Skeletal muscle satellite cell (primary cell): ENCODE results near the gene KNDC1.

ENCODE experiments used
- H3K27me3 ChIP-seq: 2 replicates; pipeline ENCODE4 v1.7.0; 2013; ENCODE audit warnings: low read length; ENCODE audit not compliant: control insufficient read depth, insufficient read depth
- H3K36me3 ChIP-seq: 2 replicates; pipeline ENCODE4 v1.7.0; 2013; ENCODE audit warnings: mild to moderate bottlenecking, control low read depth, low read length; ENCODE audit not compliant: insufficient read depth
- H3K4me1 ChIP-seq: 2 replicates; pipeline ENCODE4 v1.7.0; 2013; ENCODE audit warnings: low read length; ENCODE audit not compliant: control insufficient read depth, insufficient read depth
- H3K4me2 ChIP-seq: 2 replicates; pipeline ENCODE4 v1.7.0; 2013; ENCODE audit warnings: mild to moderate bottlenecking, low read length
- H3K4me3 ChIP-seq: 2 replicates; pipeline ENCODE4 v1.7.0; 2013; ENCODE audit warnings: low read length
- H3K9ac ChIP-seq: 2 replicates; pipeline ENCODE4 v1.7.0; 2013; ENCODE audit warnings: mild to moderate bottlenecking, low read depth, low read length, moderate library complexity
- H3K9me3 ChIP-seq: replicated peaks from 2 replicates; pipeline ENCODE4 v1.7.0; 2013; ENCODE audit warnings: mild to moderate bottlenecking, control low read depth, low read length

KNDC1 gene

DNA sequence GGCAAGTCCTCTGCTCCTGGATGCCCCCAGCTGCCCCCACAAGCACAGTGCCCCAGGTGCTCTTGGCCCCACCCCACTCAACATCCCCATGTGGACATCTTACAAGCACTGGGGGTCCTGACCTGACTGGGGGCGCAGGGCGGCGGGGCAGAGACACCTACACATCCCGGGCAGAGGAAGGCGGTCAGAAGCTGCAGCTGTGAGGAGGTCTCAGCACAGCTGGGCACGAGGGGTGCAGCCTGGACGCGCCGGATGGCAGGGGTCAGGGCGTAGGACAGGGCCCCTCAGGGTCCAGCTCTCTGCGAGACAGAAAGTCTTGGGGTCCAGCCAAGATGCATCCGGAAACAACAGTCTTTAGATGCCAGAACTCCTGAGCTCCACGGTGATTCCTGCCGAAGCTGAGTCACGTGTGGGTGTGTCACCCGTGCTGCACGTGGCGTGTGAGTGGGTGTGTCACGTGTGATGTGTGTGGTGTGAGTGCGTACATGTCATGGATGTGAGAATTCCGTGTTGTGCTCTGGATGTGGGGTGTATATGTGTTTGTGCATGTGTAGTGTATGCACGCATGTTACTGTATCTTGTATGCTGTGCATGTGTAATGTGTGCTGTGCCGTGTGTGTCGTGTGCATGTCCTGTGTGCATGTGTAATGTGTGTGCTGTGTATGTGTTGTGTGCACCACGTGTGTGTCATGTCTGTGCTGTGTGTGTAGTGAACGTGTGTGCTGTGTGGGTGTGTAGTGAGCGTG is 82.8 kb downstream of the KNDC1 start:
- no peaks in the 10 kb centered on the region for H3K4me1 ChIP-seq
- no peak overlapping the region for H3K9ac ChIP-seq
- H3K9me3 ChIP-seq, result no peaks in the 10 kb centered on the region
- no peaks in the 10 kb centered on the region for H3K36me3 ChIP-seq
- H3K4me2 ChIP-seq, result no peak overlapping the region
- peaks cover 68% of the 10 kb centered on the region for H3K27me3 ChIP-seq
- no peak overlapping the region for H3K4me3 ChIP-seq

DNA sequence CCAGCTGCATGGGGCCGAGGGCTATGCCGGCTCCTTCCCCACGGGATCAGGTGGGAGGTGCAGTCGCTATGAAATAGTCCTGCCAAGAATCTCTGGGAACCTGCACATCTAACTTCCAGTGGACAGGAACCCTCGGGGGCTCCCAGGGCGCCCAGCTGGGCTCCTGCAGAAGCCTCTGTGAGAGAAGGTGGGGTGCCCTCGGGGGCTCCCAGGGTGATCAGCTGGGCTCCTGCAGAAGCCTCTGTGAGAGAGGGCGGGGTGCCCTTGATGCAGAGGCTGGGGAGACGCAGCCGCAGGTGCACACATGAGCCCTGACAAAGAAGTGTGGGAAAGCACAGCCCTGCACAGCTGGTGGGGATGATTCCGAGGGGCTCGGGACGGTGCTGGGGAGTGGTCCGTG is 83.6 kb downstream of the KNDC1 start:
- peaks cover 64% of the 10 kb centered on the region for H3K27me3 ChIP-seq

DNA sequence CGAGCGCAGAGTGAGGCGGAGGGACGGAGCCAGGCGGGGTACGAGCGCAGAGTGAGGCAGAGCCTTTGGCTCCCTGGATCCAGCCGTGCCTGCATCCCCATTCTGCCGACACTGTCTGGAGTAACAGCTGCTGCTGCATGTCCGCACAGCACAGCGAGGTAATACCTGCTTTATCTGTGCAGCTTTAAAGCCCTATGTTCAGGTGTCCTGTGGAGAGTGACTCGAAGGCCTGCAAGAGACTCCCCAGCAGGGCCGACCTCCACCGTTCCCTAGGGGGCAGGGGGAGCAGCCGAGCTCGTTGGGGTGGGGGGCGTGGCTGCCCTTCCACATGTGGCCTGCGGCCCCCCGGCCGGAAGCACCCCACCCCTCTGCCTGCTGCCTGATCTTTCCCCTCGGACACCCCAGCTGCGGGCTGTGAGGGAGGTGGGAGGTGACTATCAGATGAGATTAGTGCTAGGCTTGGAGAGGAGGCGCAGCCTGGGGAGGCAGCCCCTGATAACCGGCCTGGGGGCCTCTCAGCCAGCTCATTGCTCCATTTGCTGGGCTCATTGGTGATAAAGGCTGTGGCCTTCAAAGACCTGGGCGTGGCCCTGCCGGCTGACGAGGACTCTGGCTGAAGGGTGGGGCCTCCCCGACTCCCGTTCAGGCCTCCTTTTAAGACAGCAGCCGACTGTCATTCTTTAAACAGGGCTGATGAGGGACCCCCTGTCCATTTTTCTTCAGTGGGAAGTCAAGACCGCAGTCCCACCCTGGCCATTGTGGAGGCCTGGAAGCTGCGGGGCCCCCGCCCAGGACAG is 85.6 kb downstream of the KNDC1 start:
- H3K9ac ChIP-seq, result no peak overlapping the region
- peaks cover 62% of the 10 kb centered on the region for H3K27me3 ChIP-seq
- H3K9me3 ChIP-seq, result no peaks in the 10 kb centered on the region
- no peaks in the 10 kb centered on the region for H3K36me3 ChIP-seq
- H3K4me1 ChIP-seq, result no peaks in the 10 kb centered on the region
- H3K4me3 ChIP-seq, result no peak overlapping the region
- no peak overlapping the region for H3K4me2 ChIP-seq

More for the DNA sequence above, 83.6 kb downstream of the KNDC1 start:
- Histone ChIP-seq H3K4me3 (no peak overlapping the region), H3K4me1 (no peaks in the 10 kb centered on the region), H3K9me3 (no peaks in the 10 kb centered on the region), H3K4me2 (no peak overlapping the region), H3K9ac (no peak overlapping the region), H3K36me3 (no peaks in the 10 kb centered on the region)

DNA sequence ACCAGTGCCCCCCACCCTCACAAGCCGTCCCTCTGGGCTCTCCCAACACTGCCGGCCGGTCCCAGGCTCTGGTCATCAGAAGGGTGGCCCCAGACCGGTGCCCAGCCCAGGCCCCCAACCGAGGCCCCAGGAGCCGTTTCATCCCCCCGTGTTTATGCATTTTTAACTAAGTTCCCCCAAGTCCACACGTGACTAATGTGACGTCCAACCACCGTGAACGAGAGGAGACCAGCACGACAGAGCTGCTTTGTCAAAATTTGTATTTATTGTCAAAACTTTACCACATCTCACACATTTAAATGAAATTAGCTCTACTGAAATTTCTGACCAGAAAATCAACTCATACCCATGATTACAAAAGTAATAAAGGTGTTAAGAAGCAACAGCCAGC is 86.2 kb downstream of the KNDC1 start:
- Histone ChIP-seq H3K4me2 (no peak overlapping the region), H3K36me3 (no peaks in the 10 kb centered on the region), H3K4me3 (no peak overlapping the region), H3K4me1 (no peaks in the 10 kb centered on the region), H3K9ac (no peak overlapping the region), H3K27me3 (peaks cover 56% of the 10 kb centered on the region), H3K9me3 (no peaks in the 10 kb centered on the region)

DNA sequence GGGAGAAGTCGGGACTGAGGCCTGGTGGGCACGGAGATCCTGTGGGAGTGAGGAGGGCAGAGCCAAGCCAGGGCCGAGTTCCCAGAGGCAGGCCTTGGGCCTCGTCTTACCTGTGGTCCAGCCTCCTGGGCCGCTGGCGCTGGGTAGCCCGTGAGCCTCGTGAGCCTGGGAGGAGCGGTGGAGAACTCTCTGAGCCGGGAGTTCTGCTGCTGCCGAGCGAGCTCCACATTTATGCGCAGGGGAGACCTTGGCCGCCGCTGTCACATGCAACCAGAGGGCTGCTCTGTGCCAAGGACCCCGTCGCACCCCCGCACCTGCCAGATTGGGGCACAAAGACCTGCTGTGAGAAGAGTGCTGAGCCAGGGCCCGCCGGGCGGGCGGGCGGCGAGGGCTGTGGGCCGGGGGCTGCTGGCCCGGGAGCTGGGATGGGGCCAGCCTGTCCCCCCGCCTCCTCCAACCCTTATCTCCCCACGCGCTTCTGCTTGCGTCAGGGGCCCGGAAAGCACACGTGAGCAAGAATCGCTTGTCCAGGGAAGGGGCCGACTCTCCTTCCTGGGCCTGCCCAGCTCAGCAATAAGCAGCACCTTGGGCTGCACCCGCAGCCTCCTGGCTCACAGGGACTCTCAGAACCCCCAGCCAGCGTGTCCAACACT is 87.8 kb downstream of the KNDC1 start:
- no peak overlapping the region for H3K4me2 ChIP-seq
- no peaks in the 10 kb centered on the region for H3K36me3 ChIP-seq
- H3K4me1 ChIP-seq, result no peaks in the 10 kb centered on the region
- H3K4me3 ChIP-seq, result no peak overlapping the region
- H3K27me3 ChIP-seq, result peaks cover 44% of the 10 kb centered on the region
- no peak overlapping the region for H3K9ac ChIP-seq
- no peaks in the 10 kb centered on the region for H3K9me3 ChIP-seq

DNA sequence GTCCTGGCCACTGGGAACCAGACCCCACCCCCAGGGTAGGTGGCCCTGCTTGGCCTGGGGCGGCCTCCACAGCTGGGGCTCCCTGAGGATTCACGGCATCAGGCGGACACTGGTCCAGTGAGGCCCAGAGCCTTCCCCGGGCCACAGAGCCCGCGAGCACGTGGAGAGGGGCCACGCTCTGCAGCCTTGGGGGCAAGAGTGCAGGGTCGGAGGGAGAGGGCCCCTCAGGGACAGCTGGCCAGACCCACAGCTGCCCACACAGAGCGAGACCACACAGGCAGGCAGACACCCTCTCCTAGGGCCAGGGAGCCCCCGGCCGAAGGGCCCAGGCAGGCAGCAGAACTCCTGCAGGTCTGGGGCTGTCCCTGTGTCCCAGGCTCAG is 88.3 kb downstream of the KNDC1 start:
- Histone ChIP-seq H3K4me1 (no peaks in the 10 kb centered on the region), H3K4me2 (no peak overlapping the region), H3K4me3 (no peak overlapping the region), H3K9ac (no peak overlapping the region), H3K36me3 (no peaks in the 10 kb centered on the region), H3K27me3 (peaks cover 39% of the 10 kb centered on the region), H3K9me3 (no peaks in the 10 kb centered on the region)

DNA sequence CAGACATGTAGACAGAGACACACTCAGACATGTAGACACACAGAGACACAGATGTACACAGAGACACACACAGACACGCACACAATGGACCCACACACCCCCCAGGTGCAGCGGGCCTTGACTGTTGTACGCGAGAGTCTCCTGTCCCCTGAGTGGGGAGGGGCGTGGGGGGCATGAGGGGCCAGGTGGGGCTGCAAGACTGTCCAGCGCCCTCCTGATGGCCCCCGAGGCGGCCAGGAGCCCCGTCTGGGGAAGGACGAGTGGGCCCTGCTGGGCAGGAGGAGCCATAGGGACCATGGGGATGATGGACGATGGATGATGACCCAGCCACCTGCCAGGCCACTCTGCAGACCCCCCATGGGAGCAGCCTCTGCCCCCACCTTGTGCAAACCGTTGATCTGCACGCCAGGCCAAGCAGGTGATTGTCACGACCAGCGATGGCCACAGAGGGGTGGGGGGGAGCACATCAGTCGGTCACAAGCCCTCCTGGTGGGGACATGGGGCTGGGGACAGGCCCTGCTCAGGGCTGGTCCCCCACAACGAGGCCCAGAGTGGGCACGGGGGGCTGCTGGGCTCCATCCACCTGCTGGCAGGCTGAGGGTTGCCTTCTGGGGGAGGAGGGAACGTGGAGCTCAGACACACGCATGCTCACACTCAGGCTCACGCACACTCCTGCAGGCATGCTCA is 89.2 kb downstream of the KNDC1 start:
- H3K9me3 ChIP-seq, result no peaks in the 10 kb centered on the region
- H3K36me3 ChIP-seq, result no peaks in the 10 kb centered on the region
- no peak overlapping the region for H3K4me2 ChIP-seq
- no peaks in the 10 kb centered on the region for H3K4me1 ChIP-seq
- no peak overlapping the region for H3K9ac ChIP-seq
- peaks cover 30% of the 10 kb centered on the region for H3K27me3 ChIP-seq
- H3K4me3 ChIP-seq, result no peak overlapping the region

DNA sequence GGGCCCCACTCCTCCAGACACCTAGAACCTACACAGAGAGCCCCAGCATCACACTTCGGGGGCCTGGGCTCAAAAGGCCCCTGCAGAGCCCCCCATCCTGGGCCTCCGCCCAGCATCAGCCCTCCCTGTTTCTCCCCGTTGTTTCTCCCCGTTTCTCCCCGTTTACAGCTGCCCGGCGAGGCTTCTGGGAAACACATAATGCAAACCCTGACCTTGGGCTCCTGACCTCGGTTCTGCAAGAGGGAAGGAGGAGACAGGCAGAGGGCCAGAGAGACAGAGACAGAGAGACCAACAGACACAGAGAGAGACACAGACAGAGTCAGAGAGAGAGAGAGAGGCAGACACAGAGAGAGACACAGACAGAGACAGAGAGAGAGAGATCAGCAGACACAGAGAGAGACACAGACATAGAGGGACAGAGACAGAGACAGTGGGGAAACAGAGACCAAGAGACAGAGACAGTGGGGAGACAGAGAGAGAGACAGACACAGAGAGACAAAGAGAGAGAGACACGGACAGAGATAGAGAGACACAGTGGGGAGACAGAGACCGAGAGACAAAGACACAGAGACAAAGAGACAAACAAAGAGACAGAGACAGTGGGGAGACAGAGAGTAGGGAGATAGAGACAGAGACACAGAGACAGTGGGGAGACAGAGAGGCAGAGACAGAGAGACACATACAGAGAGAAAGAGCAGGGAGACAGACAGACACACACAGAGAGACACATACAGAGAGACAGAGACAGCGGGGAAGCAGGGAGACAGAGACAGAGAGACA is 90.1 kb downstream of the KNDC1 start:
- Histone ChIP-seq H3K4me1 (no peaks in the 10 kb centered on the region), H3K36me3 (no peaks in the 10 kb centered on the region), H3K4me3 (no peak overlapping the region), H3K9ac (no peak overlapping the region), H3K4me2 (no peak overlapping the region), H3K9me3 (no peaks in the 10 kb centered on the region), H3K27me3 (peaks cover 30% of the 10 kb centered on the region)

DNA sequence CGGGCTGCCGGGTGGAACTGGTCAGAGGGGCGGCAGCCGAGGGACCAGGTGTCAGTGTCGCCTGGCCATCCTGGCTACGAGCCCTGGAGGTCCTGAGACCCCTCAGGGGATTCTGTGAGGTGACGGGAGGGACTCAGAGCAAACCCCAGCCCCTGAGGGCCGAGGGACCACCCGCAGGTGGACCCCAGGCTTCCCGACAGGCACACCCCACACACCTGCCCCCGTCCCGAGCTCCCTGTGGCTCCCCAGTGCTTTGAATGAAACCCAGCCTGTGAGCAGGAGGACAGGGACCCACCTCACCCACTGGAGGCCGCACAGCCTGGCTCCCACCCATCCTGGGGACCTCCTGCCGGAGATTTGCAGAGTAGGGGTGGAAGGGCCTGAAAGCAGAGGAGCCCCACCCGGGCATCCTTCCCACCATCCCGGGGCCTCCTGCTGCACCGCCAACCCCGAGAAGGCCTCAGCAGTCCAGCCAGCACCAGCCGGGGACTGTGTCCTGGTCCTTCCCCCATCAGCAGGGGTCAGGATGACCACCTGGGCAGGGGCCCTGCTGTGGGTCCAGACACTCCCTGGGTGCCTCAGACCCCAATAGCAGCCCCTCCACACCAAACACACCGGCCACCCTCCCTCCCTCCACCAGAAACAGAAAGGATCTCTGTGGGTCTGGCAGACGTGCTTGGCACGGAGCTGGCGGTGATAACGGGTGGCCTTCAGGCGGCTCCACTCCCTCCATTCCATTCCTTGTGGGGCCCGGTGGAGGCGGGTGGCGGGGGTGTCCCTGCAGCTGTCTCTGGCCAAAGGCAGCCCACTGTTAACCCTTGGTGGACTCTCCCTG is 91.6 kb downstream of the KNDC1 start:
- no peaks in the 10 kb centered on the region for H3K9me3 ChIP-seq
- no peak overlapping the region for H3K4me2 ChIP-seq
- H3K9ac ChIP-seq, result no peak overlapping the region
- H3K4me1 ChIP-seq, result no peaks in the 10 kb centered on the region
- no peaks in the 10 kb centered on the region for H3K36me3 ChIP-seq
- H3K4me3 ChIP-seq, result no peak overlapping the region
- H3K27me3 ChIP-seq, result peaks cover 18% of the 10 kb centered on the region

DNA sequence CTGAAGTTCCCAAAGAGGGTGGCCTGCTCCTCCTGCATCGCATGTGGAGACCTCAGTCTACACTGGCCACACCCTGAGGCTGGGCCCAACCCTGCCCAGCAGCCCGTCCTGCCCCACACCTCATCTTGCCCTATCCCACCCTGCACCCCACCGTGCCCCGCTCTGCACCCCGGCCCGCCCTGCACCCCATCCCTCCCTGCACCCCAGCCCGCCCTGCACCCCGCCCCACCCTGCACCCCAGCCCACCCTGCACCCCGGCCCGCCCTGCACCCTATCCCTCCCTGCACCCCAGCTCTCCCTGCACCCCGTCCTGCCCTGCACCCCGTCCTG is 92.2 kb downstream of the KNDC1 start:
- H3K27me3 ChIP-seq, result peaks cover 18% of the 10 kb centered on the region
- no peaks in the 10 kb centered on the region for H3K4me1 ChIP-seq
- H3K9ac ChIP-seq, result no peak overlapping the region
- H3K4me2 ChIP-seq, result no peak overlapping the region
- H3K4me3 ChIP-seq, result no peak overlapping the region
- no peaks in the 10 kb centered on the region for H3K36me3 ChIP-seq
- no peaks in the 10 kb centered on the region for H3K9me3 ChIP-seq
